K562 (cell line): ENCODE results near the gene CMPK1. TPM values are rescaled to one million over a fixed set of nuclear protein-coding genes. Genes with fewer than 3 reads are reported as not detected.

Experiments used
- DPF2 ChIP-seq: fragments of 450-650 bp; IDR thresholded peaks from 2 replicates; pipeline ENCODE4 v1.6.1; 2016
- ETV5 ChIP-seq: sonication (generic); formaldehyde crosslinking; IDR thresholded peaks from 2 replicates; pipeline ENCODE4 v1.4.0; 2020; ENCODE audit warnings: low read depth, mild to moderate bottlenecking, missing genetic modification reagents
- GATA2 ChIP-seq: sonication (generic); formaldehyde crosslinking; IDR thresholded peaks from 2 replicates; pipeline ENCODE4 v1.4.0; 2020; ENCODE audit warnings: mild to moderate bottlenecking, missing genetic modification reagents
- MAFK ChIP-seq: IDR thresholded peaks from 2 replicates; pipeline ENCODE4 v1.6.1; 2011; ENCODE audit warnings: low read length, improper control_type of control experiment
- MEIS2 ChIP-seq: fragments of 450-650 bp; IDR thresholded peaks from 2 replicates; pipeline ENCODE4 v1.6.1; 2014; ENCODE audit warnings: mild to moderate bottlenecking; ENCODE audit not compliant: partially characterized antibody
- NFIC ChIP-seq: fragments of 450-650 bp; IDR thresholded peaks from 2 replicates; pipeline ENCODE4 v1.6.1; 2017; ENCODE audit warnings: mild to moderate bottlenecking, inconsistent platforms
- NRF1 ChIP-seq, 2 experiments: fragments of 450-650 bp; IDR thresholded peaks in 1 of 2; conservative IDR thresholded peaks in 1 of 2; 2 replicates each; pipeline ENCODE4 v1.6.1; 2014; ENCODE audit warnings: mild to moderate bottlenecking in 2 of 2
- PTBP1 ChIP-seq: fragments of 200-400 bp; formaldehyde crosslinking; IDR thresholded peaks from 2 replicates; pipeline ENCODE4 v1.6.1; 2017; ENCODE audit warnings: low read depth, low read length
- SMAD4 ChIP-seq: fragments of 250-450 bp; sonication (Bioruptor Pico); conservative IDR thresholded peaks from 2 replicates; pipeline ENCODE4 v1.8.0; 2021; ENCODE audit warnings: inconsistent platforms, mild to moderate bottlenecking, moderate library complexity
- SMARCC2 ChIP-seq: fragments of 450-650 bp; IDR thresholded peaks from 2 replicates; pipeline ENCODE4 v1.6.1; 2017; ENCODE audit warnings: antibody characterized with exemption, moderate library complexity, mild to moderate bottlenecking, low read depth
- STAT5A ChIP-seq: IDR thresholded peaks from 2 replicates; pipeline ENCODE4 v1.6.1; 2012; ENCODE audit warnings: low read length, inconsistent platforms, borderline replicate concordance
- TCF3 ChIP-seq: sonication (generic); formaldehyde crosslinking; IDR thresholded peaks from 2 replicates; pipeline ENCODE4 v1.4.0; 2020; ENCODE audit warnings: mild to moderate bottlenecking, missing genetic modification reagents
- TEAD4 ChIP-seq, 2 experiments: sonication (generic) in 1 of 2; formaldehyde crosslinking in 1 of 2; IDR thresholded peaks; 2 replicates each; pipeline versions ENCODE4 v1.6.1 to v1.8.0; 2012 to 2022; ENCODE audit warnings: borderline replicate concordance in 1 of 2, inconsistent platforms in 1 of 2, low read length in 1 of 2, mild to moderate bottlenecking in 1 of 2, missing genetic modification reagents in 1 of 2
- ZBTB1 ChIP-seq: sonication (generic); formaldehyde crosslinking; IDR thresholded peaks from 2 replicates; pipeline ENCODE4 v1.8.1; 2023; ENCODE audit warnings: missing genetic modification reagents, low read depth, mild to moderate bottlenecking, borderline replicate concordance
- ZKSCAN8 ChIP-seq: fragments of 200-800 bp; sonication (Bioruptor generic); IDR thresholded peaks from 2 replicates; pipeline ENCODE4 v1.6.1; 2016; ENCODE audit warnings: missing genetic modification characterization, missing compliant biosample characterization
- ZNF143 ChIP-seq: sonication (generic); formaldehyde crosslinking; IDR thresholded peaks from 2 replicates; pipeline ENCODE4 v1.9.0; 2022; ENCODE audit warnings: mild to moderate bottlenecking, missing genetic modification reagents
- ZNF146 ChIP-seq: IDR thresholded peaks from one replicate; pipeline ENCODE4 v1.6.1; 2018; ENCODE audit warnings: missing compliant biosample characterization; ENCODE audit not compliant: unreplicated experiment
- ZNF212 ChIP-seq: fragments of 450-650 bp; formaldehyde crosslinking; IDR thresholded peaks from 2 replicates; pipeline ENCODE4 v1.4.0; 2020; ENCODE audit warnings: mild to moderate bottlenecking
- ZNF224 ChIP-seq: sonication (generic); formaldehyde crosslinking; IDR thresholded peaks from 2 replicates; pipeline ENCODE4 v1.8.0; 2022; ENCODE audit warnings: mild to moderate bottlenecking, missing genetic modification reagents
- ZNF263 ChIP-seq: sonication (generic); formaldehyde crosslinking; IDR thresholded peaks from 2 replicates; pipeline ENCODE4 v1.8.0; 2022; ENCODE audit warnings: mild to moderate bottlenecking, missing genetic modification reagents, borderline replicate concordance
- ZNF764 ChIP-seq: fragments of 250-450 bp; sonication (Bioruptor Pico); IDR thresholded peaks from 2 replicates; pipeline ENCODE4 v1.4.0; 2020; ENCODE audit warnings: low read depth, mild to moderate bottlenecking, moderate library complexity
- polyA plus RNA-seq, 8 experiments: library from polyadenylated mRNA; depleted of rRNA in 4 of 8; stranded (reverse) in 5 of 8; unstranded in 3 of 8; fragments of >200 nt; fragmentation: Nextera tagmentation in 2 of 8; fragmentation: Illumina TruSeq in 1 of 8; extraction: Ambion mirVana in 2 of 8; extraction: Trizol in 1 of 8; gene quantifications; 2 replicates each; pipeline versions ENCODE4 v1.2.1 to v1.2.3, GENCODE V29; 2011 to 2014; ENCODE audit warnings: inconsistent platforms in 1 of 8, missing spikeins in 1 of 8
- total RNA-seq, 7 experiments: library from RNA; depleted of rRNA in 6 of 7; stranded (reverse); fragments of >200 nt in 6 of 7; fragmentation: Illumina TruSeq in 2 of 7; extraction: Trizol in 2 of 7; gene quantifications; 2 replicates each; pipeline versions ENCODE4 v1.2.1 to v1.2.3, GENCODE V29; 2011 to 2021; ENCODE audit warnings: low replicate concordance in 1 of 7
- TF ChIP-seq, protein P1 (sequence below): fragments of 450-650 bp; formaldehyde crosslinking; IDR thresholded peaks from 2 replicates; pipeline ENCODE4 v1.4.0; 2020; ENCODE audit warnings: mild to moderate bottlenecking
- TF ChIP-seq, protein P2 (sequence below): sonication (generic); formaldehyde crosslinking; IDR thresholded peaks from 2 replicates; pipeline ENCODE4 v1.8.0; 2022; ENCODE audit warnings: mild to moderate bottlenecking, missing genetic modification reagents
- TF ChIP-seq, protein P3 (sequence below): fragments of 450-650 bp; IDR thresholded peaks from 2 replicates; pipeline ENCODE4 v1.6.1; 2018; ENCODE audit not compliant: partially characterized antibody

Gene CMPK1
- total and polyA plus RNA-seq, 9 of the 15 experiments (the other 6 are each of a cell fraction or from before 2014, with no cell fraction given) = 54.5 to 197 (median 116) TPM

DNA sequence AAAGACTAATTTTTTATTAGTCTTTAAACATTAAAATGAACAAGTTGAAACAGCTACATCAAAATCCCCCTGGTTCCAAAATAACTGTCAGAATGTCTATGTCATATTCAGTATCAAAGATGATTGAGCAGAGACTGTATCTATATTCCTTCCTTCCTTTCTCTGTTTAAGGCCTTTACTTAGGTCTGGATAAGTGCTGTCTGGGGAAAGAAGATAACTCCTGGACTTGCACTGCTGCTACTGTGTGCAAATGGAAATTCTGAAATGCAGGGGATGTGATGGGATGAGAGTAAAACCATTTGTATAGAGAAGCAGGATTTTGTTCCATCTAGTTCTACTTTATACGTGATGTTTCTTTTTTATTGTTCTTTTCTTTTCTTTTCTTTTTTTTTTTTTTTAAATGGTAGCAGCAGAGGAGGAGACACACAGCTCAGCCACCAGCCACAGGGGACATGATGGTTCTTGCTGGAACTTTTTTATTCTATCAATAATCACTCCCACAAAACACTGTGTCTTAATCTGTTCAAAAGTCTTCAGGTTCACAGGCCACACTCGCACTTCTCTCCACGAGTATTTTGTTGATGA is 48.9 kb downstream of the CMPK1 start (continued):
- TF ChIP-seq SMARCC2 = no peak
- no peak for TF ChIP-seq ZBTB1 (CRISPR knock-in tag)
- TF ChIP-seq ZKSCAN8 (CRISPR knock-in tag) = no peak
- TF ChIP-seq, protein P1, sequence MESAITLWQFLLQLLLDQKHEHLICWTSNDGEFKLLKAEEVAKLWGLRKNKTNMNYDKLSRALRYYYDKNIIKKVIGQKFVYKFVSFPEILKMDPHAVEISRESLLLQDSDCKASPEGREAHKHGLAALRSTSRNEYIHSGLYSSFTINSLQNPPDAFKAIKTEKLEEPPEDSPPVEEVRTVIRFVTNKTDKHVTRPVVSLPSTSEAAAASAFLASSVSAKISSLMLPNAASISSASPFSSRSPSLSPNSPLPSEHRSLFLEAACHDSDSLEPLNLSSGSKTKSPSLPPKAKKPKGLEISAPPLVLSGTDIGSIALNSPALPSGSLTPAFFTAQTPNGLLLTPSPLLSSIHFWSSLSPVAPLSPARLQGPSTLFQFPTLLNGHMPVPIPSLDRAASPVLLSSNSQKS (CRISPR knock-in tag) = no peak
- no peak for TF ChIP-seq ZNF263 (CRISPR knock-in tag)
- peak; percentile 21; the same call in 1 of the 2 replicates for TF ChIP-seq NFIC
- no peak for TF ChIP-seq NRF1 (conservative IDR thresholded peaks at IDR 0.05 in 1 of 2, IDR thresholded peaks at IDR 0.05 in 1 of 2)
- TF ChIP-seq MAFK = no peak
- no peak for TF ChIP-seq ZNF143 (CRISPR knock-in tag)
- TF ChIP-seq MEIS2 = peak; percentile 61
- TF ChIP-seq, protein P2, sequence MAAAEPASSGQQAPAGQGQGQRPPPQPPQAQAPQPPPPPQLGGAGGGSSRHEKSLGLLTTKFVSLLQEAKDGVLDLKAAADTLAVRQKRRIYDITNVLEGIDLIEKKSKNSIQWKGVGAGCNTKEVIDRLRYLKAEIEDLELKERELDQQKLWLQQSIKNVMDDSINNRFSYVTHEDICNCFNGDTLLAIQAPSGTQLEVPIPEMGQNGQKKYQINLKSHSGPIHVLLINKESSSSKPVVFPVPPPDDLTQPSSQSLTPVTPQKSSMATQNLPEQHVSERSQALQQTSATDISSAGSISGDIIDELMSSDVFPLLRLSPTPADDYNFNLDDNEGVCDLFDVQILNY (CRISPR knock-in tag) = no peak
- no peak for TF ChIP-seq ZNF224 (CRISPR knock-in tag)
- no peak for TF ChIP-seq SMAD4 (CRISPR knock-in tag)
- no peak for TF ChIP-seq ZNF764 (CRISPR knock-in tag)
- TF ChIP-seq GATA2 (CRISPR knock-in tag) = peak; percentile 56
- TF ChIP-seq ETV5 = no peak
- TF ChIP-seq ZNF212 (CRISPR knock-in tag) = no peak
- peak; percentile 89 for TF ChIP-seq DPF2
- TF ChIP-seq, protein P3, sequence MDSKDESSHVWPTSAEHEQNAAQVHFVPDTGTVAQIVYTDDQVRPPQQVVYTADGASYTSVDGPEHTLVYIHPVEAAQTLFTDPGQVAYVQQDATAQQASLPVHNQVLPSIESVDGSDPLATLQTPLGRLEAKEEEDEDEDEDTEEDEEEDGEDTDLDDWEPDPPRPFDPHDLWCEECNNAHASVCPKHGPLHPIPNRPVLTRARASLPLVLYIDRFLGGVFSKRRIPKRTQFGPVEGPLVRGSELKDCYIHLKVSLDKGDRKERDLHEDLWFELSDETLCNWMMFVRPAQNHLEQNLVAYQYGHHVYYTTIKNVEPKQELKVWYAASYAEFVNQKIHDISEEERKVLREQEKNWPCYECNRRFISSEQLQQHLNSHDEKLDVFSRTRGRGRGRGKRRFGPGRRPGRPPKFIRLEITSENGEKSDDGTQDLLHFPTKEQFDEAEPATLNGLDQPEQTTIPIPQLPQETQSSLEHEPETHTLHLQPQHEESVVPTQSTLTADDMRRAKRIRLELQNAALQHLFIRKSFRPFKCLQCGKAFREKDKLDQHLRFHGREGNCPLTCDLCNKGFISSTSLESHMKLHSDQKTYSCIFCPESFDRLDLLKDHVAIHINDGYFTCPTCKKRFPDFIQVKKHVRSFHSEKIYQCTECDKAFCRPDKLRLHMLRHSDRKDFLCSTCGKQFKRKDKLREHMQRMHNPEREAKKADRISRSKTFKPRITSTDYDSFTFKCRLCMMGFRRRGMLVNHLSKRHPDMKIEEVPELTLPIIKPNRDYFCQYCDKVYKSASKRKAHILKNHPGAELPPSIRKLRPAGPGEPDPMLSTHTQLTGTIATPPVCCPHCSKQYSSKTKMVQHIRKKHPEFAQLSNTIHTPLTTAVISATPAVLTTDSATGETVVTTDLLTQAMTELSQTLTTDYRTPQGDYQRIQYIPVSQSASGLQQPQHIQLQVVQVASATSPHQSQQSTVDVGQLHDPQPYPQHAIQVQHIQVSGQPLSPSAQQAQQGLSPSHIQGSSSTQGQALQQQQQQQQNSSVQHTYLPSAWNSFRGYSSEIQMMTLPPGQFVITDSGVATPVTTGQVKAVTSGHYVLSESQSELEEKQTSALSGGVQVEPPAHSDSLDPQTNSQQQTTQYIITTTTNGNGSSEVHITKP = peak; percentile 8
- 0 out of 2 replicates have a peak, but pooled peaks have one; percentile 32 for TF ChIP-seq STAT5A
- no peak for TF ChIP-seq ZNF146 (CRISPR knock-in tag)
- no peak for TF ChIP-seq PTBP1
- TF ChIP-seq TEAD4 (IDR thresholded peaks at IDR 0.05; ENCODE audit: low read length) = peak; percentile 69
- no peak for TF ChIP-seq TEAD4 (CRISPR knock-in tag; IDR thresholded peaks at IDR 0.05; ENCODE audit: borderline replicate concordance)
- peak; percentile 89 for TF ChIP-seq TCF3 (CRISPR knock-in tag)
